Germinal center (tissue), 1 donor: Measurements from ENCODE around the gene TTC39C.
"Not testable (repeated sequence)": the region's sequence is repeated elsewhere in the genome, so short reads cannot be mapped to it uniquely, and the experiment has no call there.

ENCODE experiments used
- DNase-seq: peaks from one replicate; pipeline ENCODE4 v3.0.0; 2012; ENCODE audit warnings: mixed read lengths, low spot score

TTC39C gene

DNA sequence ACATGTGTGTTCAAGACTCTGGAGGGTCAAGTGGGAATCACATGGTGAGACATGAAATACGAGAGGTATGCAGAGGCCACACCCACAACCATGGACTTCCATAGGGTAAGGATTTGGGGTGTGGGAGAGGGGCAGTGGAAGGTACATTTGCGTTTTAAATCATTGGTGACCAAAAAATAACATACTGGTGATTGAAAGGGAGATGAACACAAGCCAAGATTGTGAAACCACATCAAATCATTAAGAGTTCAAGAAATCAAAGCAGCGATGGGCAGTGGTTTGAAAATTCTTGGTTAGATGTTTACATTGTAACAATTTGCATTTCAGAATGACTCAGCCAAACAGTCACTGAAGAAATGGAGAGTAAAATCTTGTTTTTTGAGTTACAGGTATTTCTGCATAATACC, 122.4 kb downstream of the TTC39C start:
- no peak for DNase-seq

DNA sequence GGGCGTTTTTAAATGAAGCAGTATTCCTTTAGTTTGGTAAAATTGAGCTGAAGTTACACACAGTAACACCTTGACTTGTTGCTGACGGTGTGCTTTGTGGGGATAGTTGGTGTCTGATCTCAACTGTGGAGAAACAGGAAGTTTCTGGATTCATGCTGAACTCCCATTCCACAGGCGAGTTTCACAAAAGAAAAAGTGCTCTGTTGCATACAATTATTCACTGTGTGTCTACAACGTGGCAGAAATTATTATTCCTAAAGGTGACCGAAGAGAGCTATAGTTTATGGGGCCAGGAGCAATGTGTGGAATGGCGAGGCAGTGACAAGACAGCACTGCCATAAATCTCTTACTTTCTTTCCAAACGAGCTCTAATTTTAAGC, 123.8 kb downstream of the TTC39C start:
- no peak for DNase-seq

DNA sequence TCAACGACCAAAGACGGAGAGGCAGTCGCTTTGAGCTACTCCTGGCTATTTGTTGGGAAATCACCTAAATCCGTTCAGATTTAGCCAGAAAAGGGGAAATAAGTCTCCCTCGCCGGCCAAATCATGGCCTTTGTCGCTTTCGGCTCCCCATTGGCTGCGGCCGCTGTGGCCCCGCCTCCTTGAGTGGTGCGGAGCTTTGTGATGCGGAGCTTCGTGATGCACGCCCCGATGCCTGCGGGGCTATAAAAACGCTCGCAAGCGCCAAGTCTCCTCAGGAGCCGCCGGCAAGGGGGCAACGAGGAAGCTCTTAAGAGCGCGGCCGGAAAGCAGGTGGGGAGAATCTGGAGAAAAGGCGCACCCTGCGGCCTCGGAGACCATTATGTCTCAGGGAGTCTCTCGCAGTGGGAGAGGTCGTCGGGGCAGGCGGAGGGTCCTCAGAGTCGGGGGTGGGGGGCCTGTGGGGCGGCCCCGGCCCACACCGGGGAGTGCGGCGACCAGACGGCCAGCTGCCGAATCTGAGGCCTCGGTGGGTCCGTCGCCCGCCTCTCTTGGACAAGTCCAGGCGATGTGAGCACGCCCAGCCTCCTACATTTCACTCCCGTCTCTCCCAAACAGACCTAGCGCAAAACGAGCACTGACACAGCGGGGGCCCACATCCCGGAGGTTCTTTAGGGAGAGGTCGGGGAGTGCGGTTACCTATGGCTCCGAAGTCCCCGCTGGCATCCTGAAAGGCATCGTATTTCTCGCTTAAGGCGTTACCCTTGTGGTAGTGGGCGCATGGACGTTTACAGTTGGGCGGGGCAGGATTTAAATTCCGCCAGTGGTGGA, 124.4 kb downstream of the TTC39C start, which contains the start of gene CABYR:
TSS of gene CABYR (plus strand) at position 274 of the 828 bp plus-strand sequence. CDS start 4,053 bp downstream, outside the sequence.
- DNase-seq = peak; percentile 83

DNA sequence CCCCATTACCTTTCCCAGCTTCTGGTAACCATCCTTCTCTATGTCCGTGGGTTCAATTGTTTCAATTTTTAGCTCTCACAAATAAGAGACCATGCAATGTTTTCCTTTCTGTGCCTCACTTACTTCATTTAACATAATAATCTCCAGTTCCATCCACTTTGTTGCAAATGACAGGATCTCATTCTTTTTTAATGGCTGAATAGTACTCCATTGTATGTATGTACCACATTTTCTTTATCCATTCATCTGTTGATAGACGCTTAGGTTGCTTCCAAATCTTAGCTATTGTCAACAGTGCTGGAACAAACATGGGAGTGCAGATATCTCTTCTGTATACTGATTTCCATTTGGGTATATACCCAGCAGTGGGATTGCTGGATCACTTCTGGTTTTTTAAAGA, 126.1 kb downstream of the TTC39C start:
- DNase-seq = no peak

DNA sequence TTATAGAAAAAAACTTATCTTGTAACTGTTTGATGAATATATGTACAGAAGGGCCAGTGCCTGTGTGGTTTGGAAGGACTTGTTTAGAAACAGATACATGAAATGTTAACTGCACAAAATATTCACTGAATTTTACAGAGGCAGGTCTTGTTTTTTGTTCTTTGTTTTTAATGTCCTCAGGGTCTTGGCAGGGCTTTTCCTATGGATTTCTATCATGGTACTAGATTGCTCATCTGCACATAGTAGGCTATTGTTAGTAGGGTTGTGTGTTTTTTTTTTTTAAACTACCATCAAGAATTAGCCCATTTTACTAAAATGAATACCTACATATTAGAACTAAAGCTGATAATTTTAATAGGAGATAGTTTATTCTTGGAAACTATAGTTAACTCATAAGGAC, 127.8 kb downstream of the TTC39C start:
- DNase-seq = no peak

DNA sequence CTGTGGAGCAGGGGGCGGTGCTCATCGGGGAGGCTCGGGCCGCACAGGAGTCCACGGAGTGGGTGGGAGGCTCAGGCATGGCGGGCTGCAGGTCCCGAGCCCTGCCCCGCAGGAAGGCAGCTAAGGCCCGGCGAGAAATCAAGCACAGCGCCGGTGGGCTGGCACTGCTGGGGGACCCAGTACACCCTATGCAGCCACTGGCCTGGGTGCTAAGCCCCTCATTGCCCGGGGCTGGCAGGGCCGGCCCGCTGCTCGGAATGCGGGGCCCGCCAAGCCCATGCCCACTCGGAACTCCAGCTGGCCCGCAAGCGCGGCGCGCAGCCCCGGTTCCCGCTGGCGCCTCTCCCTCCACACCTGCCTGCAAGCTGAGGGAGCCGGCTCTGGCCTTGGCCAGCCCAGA, 135.0 kb downstream of the TTC39C start:
- not testable (repeated sequence) for DNase-seq

DNA sequence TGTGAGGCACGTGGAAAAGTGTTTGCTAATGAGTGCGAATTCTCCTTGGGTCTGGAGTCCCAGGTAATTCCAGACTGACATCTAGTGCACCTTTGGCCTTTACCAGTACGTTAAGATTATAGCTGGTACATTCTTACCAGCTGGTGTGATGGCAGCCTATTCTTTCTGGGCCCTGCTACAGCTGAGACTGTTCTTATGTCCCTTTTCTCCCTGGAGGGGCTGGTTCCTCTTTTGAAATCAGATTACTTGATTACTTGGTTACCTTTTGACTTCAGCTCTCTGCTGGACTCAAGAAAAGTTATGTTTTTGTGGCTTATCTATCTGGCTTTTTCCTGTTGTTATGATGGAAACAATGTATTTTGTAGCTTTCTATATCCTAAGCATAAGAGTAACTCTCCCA, 138.8 kb downstream of the TTC39C start:
- DNase-seq = no peak

DNA sequence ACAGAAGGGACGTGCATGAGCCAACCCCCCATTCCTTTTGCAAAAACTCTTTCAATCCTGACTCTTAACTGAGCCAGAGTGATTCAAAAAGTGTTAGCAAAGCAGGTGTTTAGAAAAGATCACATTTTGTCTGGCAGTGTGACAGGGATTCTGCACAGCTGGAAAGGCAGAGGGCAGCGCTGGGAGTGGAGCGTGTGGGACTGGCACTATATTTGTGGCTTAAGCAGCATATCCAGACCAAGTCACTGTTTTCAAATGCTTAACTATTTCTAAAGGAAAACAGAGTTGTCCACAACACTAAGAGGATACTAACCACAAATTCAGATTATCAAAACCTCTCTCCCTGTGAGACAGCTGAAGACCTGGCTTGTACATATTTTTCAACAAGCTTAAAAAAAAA, 143.3 kb downstream of the TTC39C start:
- no peak for DNase-seq

DNA sequence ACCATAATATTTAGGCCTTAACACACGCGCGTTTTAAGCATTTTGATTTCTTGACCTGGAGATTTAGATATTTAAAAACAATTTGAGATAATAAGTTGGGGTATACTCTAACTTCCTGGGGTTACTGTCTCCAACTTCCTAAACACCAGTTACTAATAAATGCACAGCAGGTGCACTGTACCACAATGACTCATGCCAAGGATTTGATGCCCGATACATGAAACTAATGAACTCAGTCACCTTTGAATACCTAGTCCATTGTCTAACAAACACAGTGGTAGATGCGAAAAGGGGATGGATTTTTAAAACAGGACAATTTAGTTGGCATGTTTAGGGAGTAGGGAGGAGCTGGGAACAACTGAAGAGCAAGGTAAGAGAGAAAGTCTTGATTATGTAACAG, 145.5 kb downstream of the TTC39C start:
- DNase-seq = no peak

DNA sequence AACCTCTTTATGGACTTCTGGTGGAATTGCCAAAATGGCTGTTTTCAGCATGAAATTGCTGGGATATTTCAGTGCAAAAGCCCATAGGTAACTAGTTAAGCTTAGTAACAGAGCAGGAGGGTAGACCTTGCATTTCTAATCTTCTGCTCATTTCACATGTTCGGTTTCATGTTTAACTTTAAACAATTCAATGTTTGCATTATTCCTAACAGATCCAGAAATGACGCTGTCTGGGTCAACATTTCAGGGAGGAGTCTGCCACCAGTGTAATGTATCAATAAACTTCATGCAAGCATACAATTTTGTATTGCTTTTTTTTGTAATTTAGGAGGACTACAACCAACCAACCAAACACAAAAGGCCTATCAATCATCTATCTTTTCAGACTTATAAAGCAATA, 146.8 kb downstream of the TTC39C start:
- no peak for DNase-seq

DNA sequence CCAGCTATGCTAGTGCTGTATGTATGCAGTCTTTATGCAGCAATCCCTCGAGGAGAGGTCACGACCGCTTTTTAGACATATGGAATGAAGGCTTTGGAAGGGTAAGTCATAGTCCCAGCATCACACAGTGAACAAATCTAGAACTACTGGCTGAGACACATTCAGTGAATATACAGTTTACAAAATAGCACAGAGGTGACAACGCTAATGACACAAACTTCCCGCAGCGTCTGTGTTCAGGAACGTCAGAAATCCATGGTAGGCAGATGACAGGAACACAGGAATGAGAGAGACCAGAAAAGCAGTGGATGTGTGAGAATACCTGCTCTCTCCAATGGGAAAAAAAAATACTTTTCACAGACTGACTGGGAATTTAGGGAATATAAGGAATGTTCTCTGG, 153.9 kb downstream of the TTC39C start:
- no peak for DNase-seq

DNA sequence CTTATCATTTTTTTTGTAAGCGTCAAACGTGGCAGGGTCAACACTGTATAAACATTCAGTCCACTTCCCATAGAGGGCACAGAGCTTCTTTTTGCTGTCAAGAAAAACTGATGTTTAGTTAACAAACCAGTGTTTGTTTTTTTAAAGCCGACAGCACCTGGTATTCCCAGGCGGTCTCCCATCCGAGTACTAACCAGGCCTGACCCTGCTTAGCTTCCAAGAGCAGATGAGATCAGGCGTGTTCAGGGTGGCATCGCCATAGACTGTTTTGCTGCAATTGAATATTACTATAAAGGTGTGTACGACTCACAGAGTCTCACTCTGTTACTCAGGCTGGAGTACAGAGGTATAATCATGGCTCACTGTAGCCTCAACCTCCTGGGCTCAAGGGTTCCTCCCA, 155.8 kb downstream of the TTC39C start:
- DNase-seq = no peak

DNA sequence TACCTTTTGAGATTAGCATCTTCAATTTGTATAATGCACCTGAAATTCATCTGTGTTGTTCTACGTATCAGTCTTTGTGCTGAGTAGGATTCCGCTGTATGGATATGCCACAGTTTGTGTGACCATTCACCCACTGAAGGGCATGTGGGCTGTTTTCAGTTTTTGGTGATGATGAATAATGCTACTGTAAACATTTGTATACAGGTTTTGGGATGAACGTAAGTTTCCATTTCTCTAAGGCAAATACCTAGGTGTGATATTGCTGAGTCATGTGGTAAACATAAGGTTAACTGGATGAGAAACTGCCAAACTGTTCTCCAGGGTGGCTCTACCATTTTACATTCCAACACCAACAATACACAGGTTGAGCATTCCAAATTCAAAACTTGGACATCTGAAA, 159.4 kb downstream of the TTC39C start:
- no peak for DNase-seq

DNA sequence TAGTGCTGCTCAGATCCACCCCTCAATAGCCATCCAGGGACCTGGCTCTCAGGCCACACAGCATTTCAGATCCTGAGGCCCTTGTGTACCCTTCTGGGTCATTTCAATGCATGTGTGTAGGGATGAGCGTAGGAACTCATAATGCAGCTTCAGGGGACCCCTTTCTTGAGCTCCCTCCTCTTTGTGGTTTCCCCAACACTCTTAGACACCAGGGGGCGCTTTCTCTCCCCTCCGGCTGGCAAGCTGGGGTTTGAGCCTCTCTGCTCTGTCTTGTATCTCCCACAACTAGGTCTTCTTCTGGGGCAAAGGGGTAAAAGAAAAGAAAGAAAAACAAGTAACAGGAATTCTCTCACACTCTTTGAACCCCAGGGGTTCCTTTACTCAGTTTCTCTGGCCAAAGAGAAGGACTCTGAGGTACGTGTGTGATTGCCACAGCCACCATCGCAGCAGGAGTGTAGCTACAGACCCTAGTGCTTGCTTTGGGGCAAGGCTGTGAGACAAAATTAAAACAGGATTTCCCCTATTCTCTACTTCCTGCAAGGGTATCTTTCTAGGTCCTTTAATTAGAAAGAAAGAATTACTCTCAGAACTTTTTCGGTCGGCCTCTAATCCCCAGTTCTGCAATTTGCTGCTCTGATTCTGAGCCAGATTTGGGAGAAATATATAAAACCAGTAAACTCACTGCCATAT, 162.3 kb downstream of the TTC39C start:
- DNase-seq = peak; percentile 70

DNA sequence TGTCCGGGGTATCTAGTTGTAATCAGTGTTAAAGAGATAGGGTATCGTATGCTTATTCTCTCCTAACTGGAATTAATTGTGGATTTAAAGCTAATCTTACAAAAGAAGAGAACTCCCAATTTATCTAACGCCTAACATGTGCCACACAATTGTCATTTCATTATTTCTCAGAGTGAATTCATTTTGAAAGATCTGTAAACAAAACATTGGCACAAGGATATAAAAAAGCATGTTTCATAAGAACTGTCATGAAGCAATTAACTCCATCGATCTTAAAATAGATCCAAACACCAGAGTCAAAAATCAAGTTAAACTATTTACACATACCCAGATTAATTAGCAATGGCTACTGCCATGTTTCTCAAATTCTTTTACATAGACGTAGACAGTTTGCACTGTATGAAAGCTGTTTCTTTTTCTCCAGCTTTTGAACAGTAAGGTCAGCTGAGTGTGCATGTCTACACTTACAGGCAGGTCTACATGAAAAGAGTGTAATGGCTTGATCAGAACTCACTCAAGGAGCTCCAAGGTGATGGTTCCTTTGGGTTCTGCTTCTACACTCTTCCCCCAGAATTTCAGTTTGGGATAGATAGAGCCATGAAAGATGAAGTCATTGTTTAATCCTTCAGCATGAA, 163.1 kb downstream of the TTC39C start:
- no peak for DNase-seq

DNA sequence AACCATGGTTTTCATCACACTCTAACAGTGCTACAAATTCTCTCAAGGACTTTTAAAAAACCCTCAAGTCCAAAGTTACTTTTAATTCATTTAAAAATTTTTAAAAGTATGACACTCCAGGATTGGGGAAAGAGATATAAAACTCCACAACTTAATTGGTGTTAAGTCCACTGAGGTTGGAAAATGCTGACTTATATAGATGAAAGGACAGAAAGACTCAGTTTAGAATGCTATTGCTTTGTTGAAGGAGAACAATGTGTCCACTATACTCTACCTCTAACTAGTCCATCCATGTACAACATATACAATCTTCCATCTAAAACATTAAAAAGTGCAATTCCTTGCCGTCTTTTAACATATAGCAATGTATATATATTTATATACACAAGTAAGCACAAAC, 165.5 kb downstream of the TTC39C start:
- no peak for DNase-seq

DNA sequence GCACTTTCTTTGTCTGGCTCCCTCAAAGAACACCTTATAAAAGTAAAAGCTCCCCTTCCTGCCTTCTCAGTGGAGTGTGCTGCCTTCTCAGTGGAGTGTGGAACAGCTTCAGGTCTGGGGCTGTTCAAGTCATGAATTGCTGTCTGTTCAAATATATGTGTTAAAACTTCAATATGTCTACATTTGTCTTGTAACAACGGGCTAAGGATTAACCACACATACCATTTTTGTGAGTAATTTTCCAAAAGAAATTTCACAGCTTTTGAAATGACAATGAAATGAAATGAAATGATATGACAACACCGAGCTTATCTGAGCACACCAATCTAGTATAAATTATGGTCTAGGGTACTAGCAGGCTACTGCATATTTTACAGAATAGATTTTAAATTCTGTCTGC, 167.3 kb downstream of the TTC39C start:
- no peak for DNase-seq
